Calu3 (cell line): Measurements from ENCODE around the gene NXPH4. TPM values are rescaled to one million over a fixed set of nuclear protein-coding genes. Genes with fewer than 3 reads are reported as not detected.

ENCODE experiments used
- BruUV-seq: library from RNA; stranded (reverse); fragments of 400-500 nt; replicated peaks from 2 replicates; lab custom pipeline; 2021; lab: Mats Ljungman, UMichigan
- CTCF ChIA-PET: fragments of 300-600 bp; sonication (Branson Sonifier 250); formaldehyde crosslinking; loops from one replicate; lab custom pipeline; 2022; ENCODE audit warnings: antibody characterized with exemption; lab: Charles Lee
- DNase-seq: peaks from one replicate; pipeline ENCODE4 v3.0.0; 2022
- H3K27ac Mint-ChIP-seq: one replicate; pipeline ENCODE4 v1.8.0; 2022; ENCODE audit warnings: mixed read lengths; ENCODE audit not compliant: unreplicated experiment
- H3K27me3 Mint-ChIP-seq: one replicate; pipeline ENCODE4 v1.8.0; 2022; ENCODE audit warnings: mixed read lengths; ENCODE audit not compliant: unreplicated experiment
- H3K36me3 Mint-ChIP-seq: one replicate; pipeline ENCODE4 v1.8.0; 2022; ENCODE audit warnings: mild to moderate bottlenecking, moderate library complexity, mixed read lengths; ENCODE audit not compliant: insufficient read depth, unreplicated experiment
- H3K4me1 Mint-ChIP-seq: one replicate; pipeline ENCODE4 v1.8.0; 2022; ENCODE audit warnings: mild to moderate bottlenecking, low read depth, mixed read lengths; ENCODE audit not compliant: unreplicated experiment
- H3K4me3 Mint-ChIP-seq: one replicate; pipeline ENCODE4 v1.8.0; 2022; ENCODE audit warnings: mild to moderate bottlenecking, low read depth, moderate library complexity, mixed read lengths; ENCODE audit not compliant: unreplicated experiment
- H3K9me3 Mint-ChIP-seq: one replicate; pipeline ENCODE4 v1.8.0; 2022; ENCODE audit warnings: low read depth, mixed read lengths; ENCODE audit not compliant: unreplicated experiment
- intact Hi-C: fragments of 100-400 bp; cut with micrococcal nuclease; formaldehyde crosslinking; loops from one replicate; pipeline ENCODE4 v1.10.0; 2022; ENCODE audit not compliant: unreplicated experiment
- total RNA-seq: library from RNA; stranded (reverse); gene quantifications from 2 replicates; pipeline ENCODE4 v1.2.3, GENCODE V29; 2022
- TF ChIP-seq, protein P1 (sequence below): fragments of 200-600 bp; IDR thresholded peaks from one replicate; pipeline ENCODE4 v1.8.0; 2022; ENCODE audit warnings: antibody characterized with exemption; ENCODE audit not compliant: unreplicated experiment

Gene NXPH4
- total RNA-seq, 1 experiment from 2014 or later: 4.1 TPM

DNA sequence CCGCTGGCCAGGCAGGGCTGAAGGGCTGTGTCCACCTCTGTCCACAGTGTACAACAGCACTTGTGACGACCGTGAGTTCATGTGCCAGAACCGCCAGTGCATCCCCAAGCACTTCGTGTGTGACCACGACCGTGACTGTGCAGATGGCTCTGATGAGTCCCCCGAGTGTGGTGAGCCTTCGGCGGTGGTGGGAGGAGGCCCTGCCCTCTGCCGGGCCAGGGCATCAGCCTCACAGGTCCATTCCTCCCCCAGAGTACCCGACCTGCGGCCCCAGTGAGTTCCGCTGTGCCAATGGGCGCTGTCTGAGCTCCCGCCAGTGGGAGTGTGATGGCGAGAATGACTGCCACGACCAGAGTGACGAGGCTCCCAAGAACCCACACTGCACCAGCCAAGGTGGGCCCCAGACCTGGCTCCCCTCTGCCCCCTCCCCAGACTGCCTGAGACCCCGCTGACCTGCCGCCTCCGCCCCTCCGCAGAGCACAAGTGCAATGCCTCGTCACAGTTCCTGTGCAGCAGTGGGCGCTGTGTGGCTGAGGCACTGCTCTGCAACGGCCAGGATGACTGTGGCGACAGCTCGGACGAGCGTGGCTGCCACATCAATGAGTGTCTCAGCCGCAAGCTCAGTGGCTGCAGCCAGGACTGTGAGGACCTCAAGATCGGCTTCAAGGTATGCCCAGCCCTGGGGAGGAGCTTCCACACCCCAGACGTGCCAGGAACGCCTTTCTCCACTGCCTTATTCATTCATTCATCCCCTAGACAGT, 20.8 kb upstream of the NXPH4 start:
- CTCF ChIA-PET: no interaction called here
- Mint-ChIP-seq H3K36me3 (peaks cover 4% of the 10 kb centered on the region), H3K9me3 (peaks cover 2% of the 10 kb centered on the region), H3K27me3 (peaks cover 32% of the 10 kb centered on the region), H3K4me3 (no peak overlapping the region), H3K4me1 (no peaks in the 10 kb centered on the region), H3K27ac (no peak overlapping the region)
- DNase-seq: no peak
- no TSS peak for BruUV-seq
- intact Hi-C loops: no loop called here
- TF ChIP-seq, protein P1, sequence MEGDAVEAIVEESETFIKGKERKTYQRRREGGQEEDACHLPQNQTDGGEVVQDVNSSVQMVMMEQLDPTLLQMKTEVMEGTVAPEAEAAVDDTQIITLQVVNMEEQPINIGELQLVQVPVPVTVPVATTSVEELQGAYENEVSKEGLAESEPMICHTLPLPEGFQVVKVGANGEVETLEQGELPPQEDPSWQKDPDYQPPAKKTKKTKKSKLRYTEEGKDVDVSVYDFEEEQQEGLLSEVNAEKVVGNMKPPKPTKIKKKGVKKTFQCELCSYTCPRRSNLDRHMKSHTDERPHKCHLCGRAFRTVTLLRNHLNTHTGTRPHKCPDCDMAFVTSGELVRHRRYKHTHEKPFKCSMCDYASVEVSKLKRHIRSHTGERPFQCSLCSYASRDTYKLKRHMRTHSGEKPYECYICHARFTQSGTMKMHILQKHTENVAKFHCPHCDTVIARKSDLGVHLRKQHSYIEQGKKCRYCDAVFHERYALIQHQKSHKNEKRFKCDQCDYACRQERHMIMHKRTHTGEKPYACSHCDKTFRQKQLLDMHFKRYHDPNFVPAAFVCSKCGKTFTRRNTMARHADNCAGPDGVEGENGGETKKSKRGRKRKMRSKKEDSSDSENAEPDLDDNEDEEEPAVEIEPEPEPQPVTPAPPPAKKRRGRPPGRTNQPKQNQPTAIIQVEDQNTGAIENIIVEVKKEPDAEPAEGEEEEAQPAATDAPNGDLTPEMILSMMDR: no peak

DNA sequence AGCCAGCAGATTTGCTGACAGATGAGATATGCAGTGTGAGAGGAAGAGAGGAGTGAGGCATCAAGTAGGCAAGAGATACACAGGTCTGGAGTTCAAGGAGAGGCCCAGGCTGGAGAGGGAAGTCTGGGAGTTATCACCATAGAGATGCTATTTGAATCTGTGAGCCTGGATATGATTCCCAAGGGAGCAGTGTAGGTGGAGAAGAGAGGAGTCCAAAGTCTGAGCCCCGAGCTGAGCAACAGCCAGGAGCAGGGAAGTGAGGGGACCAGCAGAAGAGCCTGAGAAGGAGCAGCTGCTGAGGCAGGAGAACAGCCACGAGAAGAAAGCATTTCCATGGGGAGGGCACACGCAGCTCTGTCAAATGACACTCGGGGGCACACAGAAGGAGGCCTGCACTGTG, 20.2 kb upstream of the NXPH4 start:
- peaks cover 4% of the 10 kb centered on the region for H3K36me3 Mint-ChIP-seq
- H3K27ac Mint-ChIP-seq: no peak overlapping the region
- no peak for DNase-seq
- peaks cover 2% of the 10 kb centered on the region for H3K9me3 Mint-ChIP-seq
- H3K27me3 Mint-ChIP-seq: peaks cover 32% of the 10 kb centered on the region
- TF ChIP-seq, protein P1: no peak
- H3K4me3 Mint-ChIP-seq: no peak overlapping the region
- H3K4me1 Mint-ChIP-seq: no peaks in the 10 kb centered on the region
- BruUV-seq: no TSS peak
- CTCF ChIA-PET: interaction anchor here (1.1 kb wide), 1 partner anchor 13 kb away, joined by 4 read pairs; no protein-coding TSS in a partner anchor
- intact Hi-C loops: no loop called here

DNA sequence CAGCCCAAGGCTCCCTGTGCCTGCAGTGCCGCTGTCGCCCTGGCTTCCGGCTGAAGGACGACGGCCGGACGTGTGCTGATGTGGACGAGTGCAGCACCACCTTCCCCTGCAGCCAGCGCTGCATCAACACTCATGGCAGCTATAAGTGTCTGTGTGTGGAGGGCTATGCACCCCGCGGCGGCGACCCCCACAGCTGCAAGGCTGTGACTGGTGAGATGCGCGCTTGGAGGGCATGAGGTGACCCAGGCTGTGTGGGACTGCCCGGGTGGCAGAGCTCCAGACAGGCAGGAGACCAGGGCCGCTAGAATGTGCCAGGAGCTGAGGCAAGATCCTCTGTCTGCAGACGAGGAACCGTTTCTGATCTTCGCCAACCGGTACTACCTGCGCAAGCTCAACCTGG, 19.6 kb upstream of the NXPH4 start:
- H3K27me3 Mint-ChIP-seq: peaks cover 32% of the 10 kb centered on the region
- no peaks in the 10 kb centered on the region for H3K4me1 Mint-ChIP-seq
- no peak overlapping the region for H3K27ac Mint-ChIP-seq
- peaks cover 7% of the 10 kb centered on the region for H3K36me3 Mint-ChIP-seq
- no peaks in the 10 kb centered on the region for H3K9me3 Mint-ChIP-seq
- TF ChIP-seq, protein P1: no peak
- DNase-seq: no peak
- no TSS peak for BruUV-seq
- intact Hi-C loops: no loop called here
- CTCF ChIA-PET: interaction anchor here (1.1 kb wide), 1 partner anchor 14 kb away, joined by 4 read pairs; no protein-coding TSS in a partner anchor
- no peak overlapping the region for H3K4me3 Mint-ChIP-seq

DNA sequence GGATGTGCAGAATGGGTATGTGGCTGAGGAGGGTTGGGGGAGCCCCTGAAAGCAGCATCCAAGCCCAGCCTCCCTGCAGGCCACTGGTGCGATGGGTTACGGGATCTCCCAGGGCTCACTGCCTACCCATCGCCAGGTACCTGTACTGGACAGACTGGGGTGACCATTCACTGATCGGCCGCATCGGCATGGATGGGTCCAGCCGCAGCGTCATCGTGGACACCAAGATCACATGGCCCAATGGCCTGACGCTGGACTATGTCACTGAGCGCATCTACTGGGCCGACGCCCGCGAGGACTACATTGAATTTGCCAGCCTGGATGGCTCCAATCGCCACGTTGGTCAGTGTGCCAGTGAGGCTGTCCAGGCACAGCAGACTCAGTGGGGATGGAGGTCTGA, 18.3 kb upstream of the NXPH4 start:
- no peak overlapping the region for H3K27ac Mint-ChIP-seq
- CTCF ChIA-PET: no interaction called here
- H3K27me3 Mint-ChIP-seq: peaks cover 32% of the 10 kb centered on the region

More for the DNA sequence above, 18.3 kb upstream of the NXPH4 start:
- Mint-ChIP-seq H3K36me3 (peaks cover 3% of the 10 kb centered on the region), H3K9me3 (no peaks in the 10 kb centered on the region), H3K4me3 (no peak overlapping the region), H3K4me1 (no peaks in the 10 kb centered on the region)
- no peak for DNase-seq
- TF ChIP-seq, protein P1: no peak
- no TSS peak for BruUV-seq
- intact Hi-C loops: no loop called here
